Liver (tissue), 9 donors: ENCODE measurements around the gene ZBTB49. TPM values are rescaled to one million over a fixed set of nuclear protein-coding genes. Genes with fewer than 3 reads are reported as not detected.
"Not testable (repeated sequence)": the region's sequence is repeated elsewhere in the genome, so short reads cannot be mapped to it uniquely, and the experiment has no call there.

Experiments used
- DNase-seq: peaks from one replicate; pipeline ENCODE4 v3.0.0-alpha.2; 2017; ENCODE audit warnings: low spot score
- H3K27ac ChIP-seq, 2 donors: one replicate each; pipeline ENCODE4 v1.7.0; 2013; ENCODE audit warnings: inconsistent platforms in 2 of 2, low read length in 2 of 2, control low read depth in 1 of 2, low read depth in 1 of 2, mild to moderate bottlenecking in 1 of 2
- H3K27me3 ChIP-seq, 4 donors: one replicate each; pipeline versions ENCODE4 v1.6.1 to v1.7.0; 2013; ENCODE audit warnings: low read length in 3 of 4, inconsistent platforms in 1 of 4, mild to moderate bottlenecking in 1 of 4, moderate library complexity in 1 of 4; ENCODE audit not compliant: control insufficient read depth in 4 of 4, insufficient read depth in 4 of 4
- H3K36me3 ChIP-seq, 4 donors: one replicate each; pipeline versions ENCODE4 v1.6.1 to v1.7.0; 2013; ENCODE audit warnings: low read length in 3 of 4, mild to moderate bottlenecking in 3 of 4, low read depth in 1 of 4, moderate library complexity in 1 of 4; ENCODE audit not compliant: control insufficient read depth in 4 of 4, insufficient read depth in 3 of 4
- H3K4me1 ChIP-seq, 4 donors: one replicate each; pipeline versions ENCODE4 v1.6.1 to v1.7.0; 2013; ENCODE audit warnings: low read length in 3 of 4, mild to moderate bottlenecking in 3 of 4, moderate library complexity in 1 of 4; ENCODE audit not compliant: control insufficient read depth in 4 of 4, insufficient read depth in 4 of 4
- H3K4me3 ChIP-seq, 3 donors: one replicate each; pipeline versions ENCODE4 v1.6.1 to v1.7.0; 2013; ENCODE audit warnings: low read length in 3 of 3, control low read depth in 1 of 3, low read depth in 1 of 3, mild to moderate bottlenecking in 1 of 3
- H3K9ac ChIP-seq, 2 donors: one replicate each; pipeline ENCODE4 v1.7.0; 2013; ENCODE audit warnings: low read length in 2 of 2, mild to moderate bottlenecking in 2 of 2, moderate library complexity in 2 of 2, control low read depth in 1 of 2, low read depth in 1 of 2
- H3K9me3 ChIP-seq, 4 donors: one replicate each; pipeline versions ENCODE4 v1.6.1 to v1.7.0; 2013; ENCODE audit warnings: low read length in 3 of 4; ENCODE audit not compliant: control insufficient read depth in 4 of 4
- EGR1 ChIP-seq, 2 donors: IDR thresholded peaks; 2 replicates each; pipeline ENCODE4 v1.6.1; 2016 to 2018; ENCODE audit warnings: antibody characterized with exemption in 2 of 2, low read depth in 2 of 2
- FOXA2 ChIP-seq: IDR thresholded peaks from 2 replicates; pipeline ENCODE4 v1.6.1; 2016; ENCODE audit warnings: antibody characterized with exemption
- GABPA ChIP-seq, 2 donors: IDR thresholded peaks in 1 of 2; conservative IDR thresholded peaks in 1 of 2; 2 replicates each; pipeline ENCODE4 v1.6.1; 2016; ENCODE audit warnings: antibody characterized with exemption in 2 of 2, mild to moderate bottlenecking in 1 of 2, moderate library complexity in 1 of 2
- HNF4A ChIP-seq, 2 donors: conservative IDR thresholded peaks; 2 replicates each; pipeline ENCODE4 v1.6.1; 2016; ENCODE audit warnings: antibody characterized with exemption in 2 of 2, mild to moderate bottlenecking in 2 of 2
- JUND ChIP-seq, 2 donors: IDR thresholded peaks; 2 replicates each; pipeline ENCODE4 v1.6.1; 2016; ENCODE audit warnings: antibody characterized with exemption in 2 of 2
- MAX ChIP-seq: IDR thresholded peaks from 2 replicates; pipeline ENCODE4 v1.6.1; 2016; ENCODE audit warnings: antibody characterized with exemption
- NR2F2 ChIP-seq: IDR thresholded peaks from 2 replicates; pipeline ENCODE4 v1.6.1; 2016; ENCODE audit warnings: antibody characterized with exemption
- RAD21 ChIP-seq, 2 donors: IDR thresholded peaks; 2 replicates each; pipeline ENCODE4 v1.6.1; 2016; ENCODE audit warnings: antibody characterized with exemption in 2 of 2, mild to moderate bottlenecking in 2 of 2
- SP1 ChIP-seq: IDR thresholded peaks from 2 replicates; pipeline ENCODE4 v1.6.1; 2018; ENCODE audit warnings: antibody characterized with exemption, mild to moderate bottlenecking
- ZBTB33 ChIP-seq: IDR thresholded peaks from 2 replicates; pipeline ENCODE4 v1.6.1; 2016; ENCODE audit warnings: antibody characterized with exemption
- WGBS: extraction: QIAGEN DNeasy Blood & Tissue Kit; methylation state at CpG from one replicate; pipeline ENCODE4 v1.1.7; 2013; 5-methylcytosine and 5-hydroxymethylcytosine counted together
- polyA plus RNA-seq, 2 donors: library from polyadenylated mRNA; stranded (reverse) in 1 of 2; unstranded in 1 of 2; fragments of 200-250 nt in 1 of 2; fragments of >200 nt in 1 of 2; fragmentation: Nextera tagmentation in 1 of 2; extraction: Ambion mirVana in 1 of 2; gene quantifications; one replicate each; pipeline versions ENCODE4 v1.2.1 to v1.2.3, GENCODE V29; 2013 to 2015
- total RNA-seq, 2 donors: library from RNA; depleted of rRNA; stranded (reverse); fragments of >200 nt; gene quantifications; one replicate each; pipeline ENCODE4 v1.2.3, GENCODE V29; 2014
- TF ChIP-seq, protein P1 (sequence below): IDR thresholded peaks from 2 replicates; pipeline ENCODE4 v1.6.1; 2016; ENCODE audit warnings: antibody characterized with exemption
- TF ChIP-seq, protein P2 (sequence below): fragments of 150-350 bp; IDR thresholded peaks from 2 replicates; pipeline ENCODE4 v1.5.1; 2017; ENCODE audit warnings: improper control_type of control experiment, low read depth, low read length; ENCODE audit not compliant: missing input control
- donor health status: healthy.
- donor health status: healthy.
- donor health status: healthy.
- donor health status: healthy.
- donor health status: healthy.

Gene ZBTB49
- total and polyA plus RNA-seq, 4 donors: 1.3 to 3.8 (median 2.0) TPM

- TF ChIP-seq SP1 (peak; percentile 62), MAX (peak; percentile 61), JUND (IDR thresholded peaks at IDR 0.05) (peak in 1 of 2 donors; percentile 58), GABPA (IDR thresholded peaks at IDR 0.05 in 1 of 2, conservative IDR thresholded peaks at IDR 0.05 in 1 of 2) (peak; percentile 89 to 97), HNF4A (conservative IDR thresholded peaks at IDR 0.05) (peak in 1 of 2 donors; percentile 33), FOXA2 (no peak), EGR1 (IDR thresholded peaks at IDR 0.05; ENCODE audit: low read depth in 2 of 2) (peak in 1 of 2 donors; percentile 30), ZBTB33 (peak; percentile 70), RAD21 (IDR thresholded peaks at IDR 0.05) (peak in 1 of 2 donors; percentile 8)
- TF ChIP-seq, protein P1, sequence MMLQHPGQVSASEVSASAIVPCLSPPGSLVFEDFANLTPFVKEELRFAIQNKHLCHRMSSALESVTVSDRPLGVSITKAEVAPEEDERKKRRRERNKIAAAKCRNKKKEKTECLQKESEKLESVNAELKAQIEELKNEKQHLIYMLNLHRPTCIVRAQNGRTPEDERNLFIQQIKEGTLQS: no peak
Measured at GRCh38 chr4:4248029-4248884, 41.8 kb upstream of the ZBTB49 start, which contains the start of gene TMEM128 (continued).

- Histone ChIP-seq H3K9ac (peak overlapping the region; percentile 78 to 86), H3K27me3 (no peaks in the 10 kb centered on the region), H3K4me1 (peaks cover 6 to 22% (median 17%) of the 10 kb centered on the region in 4 donors), H3K9me3 (no peaks in the 10 kb centered on the region), H3K4me3 (peak overlapping the region; percentile 80 to 86 (median 83)), H3K27ac (peak overlapping the region; percentile 77 to 90), H3K36me3 (peaks cover 3 to 15% (median 10%) of the 10 kb centered on the region in 4 donors)
- TF ChIP-seq, protein P1: no peak
- no peak for TF ChIP-seq HNF4A (conservative IDR thresholded peaks at IDR 0.05)
- TF ChIP-seq GABPA (IDR thresholded peaks at IDR 0.05 in 1 of 2, conservative IDR thresholded peaks at IDR 0.05 in 1 of 2): no peak
- no peak for TF ChIP-seq NR2F2
- TF ChIP-seq, protein P2, sequence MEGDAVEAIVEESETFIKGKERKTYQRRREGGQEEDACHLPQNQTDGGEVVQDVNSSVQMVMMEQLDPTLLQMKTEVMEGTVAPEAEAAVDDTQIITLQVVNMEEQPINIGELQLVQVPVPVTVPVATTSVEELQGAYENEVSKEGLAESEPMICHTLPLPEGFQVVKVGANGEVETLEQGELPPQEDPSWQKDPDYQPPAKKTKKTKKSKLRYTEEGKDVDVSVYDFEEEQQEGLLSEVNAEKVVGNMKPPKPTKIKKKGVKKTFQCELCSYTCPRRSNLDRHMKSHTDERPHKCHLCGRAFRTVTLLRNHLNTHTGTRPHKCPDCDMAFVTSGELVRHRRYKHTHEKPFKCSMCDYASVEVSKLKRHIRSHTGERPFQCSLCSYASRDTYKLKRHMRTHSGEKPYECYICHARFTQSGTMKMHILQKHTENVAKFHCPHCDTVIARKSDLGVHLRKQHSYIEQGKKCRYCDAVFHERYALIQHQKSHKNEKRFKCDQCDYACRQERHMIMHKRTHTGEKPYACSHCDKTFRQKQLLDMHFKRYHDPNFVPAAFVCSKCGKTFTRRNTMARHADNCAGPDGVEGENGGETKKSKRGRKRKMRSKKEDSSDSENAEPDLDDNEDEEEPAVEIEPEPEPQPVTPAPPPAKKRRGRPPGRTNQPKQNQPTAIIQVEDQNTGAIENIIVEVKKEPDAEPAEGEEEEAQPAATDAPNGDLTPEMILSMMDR: no peak
- TF ChIP-seq FOXA2: no peak
- TF ChIP-seq EGR1 (IDR thresholded peaks at IDR 0.05; ENCODE audit: low read depth in 2 of 2): no peak
- TF ChIP-seq MAX: no peak
- TF ChIP-seq SP1: no peak
- TF ChIP-seq RAD21 (IDR thresholded peaks at IDR 0.05): no peak
- TF ChIP-seq ZBTB33: no peak
- WGBS: 11% methylated on average over 10 of the region's 10 CpGs
- no peak for DNase-seq
Measured at GRCh38 chr4:4248885-4249203, 41.2 kb upstream of the ZBTB49 start.

DNA sequence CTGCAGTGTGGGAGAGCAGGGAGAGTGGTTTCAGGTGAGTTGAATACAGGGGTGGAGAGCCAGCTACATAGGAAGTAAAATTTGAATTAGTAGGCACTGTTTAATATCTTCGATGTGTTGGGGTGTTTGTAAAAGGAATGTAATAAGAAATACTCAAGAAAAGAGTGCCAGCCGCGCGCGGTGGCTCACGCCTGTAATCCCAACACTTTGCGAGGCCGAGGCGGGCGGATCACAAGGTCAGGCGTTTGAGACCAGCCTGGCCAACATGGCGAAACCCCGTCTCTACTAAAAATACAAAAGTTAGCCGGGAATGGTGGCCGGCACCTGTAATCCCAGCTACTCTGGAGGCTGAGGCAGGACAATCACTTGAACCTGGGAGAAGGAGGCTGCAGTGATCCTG, 40.7 kb upstream of the ZBTB49 start:
- not testable (repeated sequence) for H3K9me3 ChIP-seq, DNase-seq, H3K9ac ChIP-seq, H3K27me3 ChIP-seq, H3K4me3 ChIP-seq, H3K27ac ChIP-seq
- WGBS: 96% methylated on average over 15 of the region's 15 CpGs
- H3K36me3 ChIP-seq: peaks cover 1 to 11% (median 9%) of the 10 kb centered on the region in 4 donors
- H3K4me1 ChIP-seq: peaks cover 6 to 26% (median 17%) of the 10 kb centered on the region in 4 donors
